CD4-positive, alpha-beta memory T cell (primary cell): Measurements from ENCODE around the gene SEC14L3. TPM values are rescaled to one million over a fixed set of nuclear protein-coding genes. Genes with fewer than 3 reads are reported as not detected.

ENCODE experiments used
- CTCF ChIA-PET: fragments of 350-600 bp; sonication (Branson Sonifier 250); formaldehyde crosslinking; loops from one replicate; lab custom pipeline; 2021; ENCODE audit warnings: inconsistent platforms; ENCODE audit not compliant: partially characterized antibody; lab: Charles Lee
- POLR2A ChIA-PET: fragments of 350-600 bp; sonication (Branson Sonifier 250); formaldehyde crosslinking; loops from one replicate; lab custom pipeline; 2021; ENCODE audit not compliant: partially characterized antibody; lab: Charles Lee
- DNase-seq, 5 donors: peaks; one replicate each; pipeline versions ENCODE4 v3.0.0 to v3.0.0-alpha.2; 2020 to 2022; ENCODE audit warnings: mixed read lengths in 1 of 5
- H3K27ac ChIP-seq: one replicate; pipeline ENCODE4 v1.7.0; 2013; ENCODE audit warnings: low read depth, low read length
- H3K27me3 ChIP-seq: 2 replicates; pipeline ENCODE4 v1.7.0; 2013; ENCODE audit warnings: mild to moderate bottlenecking, low read length, moderate library complexity; ENCODE audit not compliant: insufficient read depth
- H3K36me3 ChIP-seq: 2 replicates; pipeline ENCODE4 v1.7.0; 2013; ENCODE audit warnings: mild to moderate bottlenecking, low read length, moderate library complexity; ENCODE audit not compliant: insufficient read depth
- H3K4me1 ChIP-seq: 2 replicates; pipeline ENCODE4 v1.7.0; 2013; ENCODE audit warnings: mild to moderate bottlenecking, low read length, moderate library complexity; ENCODE audit not compliant: insufficient read depth
- H3K4me3 ChIP-seq, 2 donors: one replicate each; pipeline ENCODE4 v1.7.0; 2013; ENCODE audit warnings: low read length in 2 of 2, mild to moderate bottlenecking in 1 of 2
- H3K9me3 ChIP-seq, 2 donors: one replicate each; pipeline ENCODE4 v1.7.0; 2013; ENCODE audit warnings: low read length in 2 of 2, control low read depth in 1 of 2; ENCODE audit not compliant: control insufficient read depth in 1 of 2
- H3K27ac Mint-ChIP-seq, 7 donors: one replicate each; pipeline ENCODE4 v1.8.0; 2020 to 2021; ENCODE audit warnings: mixed read lengths in 7 of 7, mild to moderate bottlenecking in 6 of 7, inconsistent platforms in 3 of 7, moderate library complexity in 3 of 7
- H3K27me3 Mint-ChIP-seq, 2 donors: one replicate each; pipeline ENCODE4 v1.8.0; 2020 to 2021; ENCODE audit warnings: mixed read lengths in 2 of 2
- H3K36me3 Mint-ChIP-seq, 2 donors: one replicate each; pipeline ENCODE4 v1.8.0; 2020 to 2021; ENCODE audit warnings: mixed read lengths in 2 of 2, inconsistent platforms in 1 of 2, mild to moderate bottlenecking in 1 of 2
- H3K4me1 Mint-ChIP-seq, 4 donors: one replicate each; pipeline ENCODE4 v1.8.0; 2020 to 2021; ENCODE audit warnings: mixed read lengths in 4 of 4, mild to moderate bottlenecking in 1 of 4
- H3K4me3 Mint-ChIP-seq, 8 donors: one replicate each; pipeline ENCODE4 v1.8.0; 2020 to 2021; ENCODE audit warnings: mixed read lengths in 8 of 8, mild to moderate bottlenecking in 7 of 8, moderate library complexity in 6 of 8, inconsistent platforms in 3 of 8
- H3K9me3 Mint-ChIP-seq, 8 donors: one replicate each; pipeline ENCODE4 v1.8.0; 2020 to 2021; ENCODE audit warnings: mixed read lengths in 8 of 8, mild to moderate bottlenecking in 5 of 8, inconsistent platforms in 3 of 8, moderate library complexity in 1 of 8
- intact Hi-C: fragments of 100-400 bp; cut with micrococcal nuclease; formaldehyde crosslinking; loops from one replicate; pipeline ENCODE4 v1.15.1; 2023
- polyA plus RNA-seq, 2 donors: library from polyadenylated mRNA; unstranded; fragments of 300-500 nt; fragmentation: Illumina TruSeq; gene quantifications; one replicate each; pipeline ENCODE4 v1.2.3, GENCODE V29; 2021
- total RNA-seq, 2 experiments: library from RNA; stranded (reverse); gene quantifications; one replicate each; pipeline ENCODE4 v1.2.3, GENCODE V29; 2021

Gene SEC14L3
- total and polyA plus RNA-seq, 4 experiments from 2014 or later: not detected

- no peak overlapping the region for H3K4me3 ChIP-seq
- no peaks in the 10 kb centered on the region for H3K27me3 ChIP-seq
- no peak overlapping the region for H3K27ac ChIP-seq
- Mint-ChIP-seq H3K27ac (peak overlapping the region in 1 of 7 donors; percentile 100), H3K4me1 (peaks cover 11 to 28% (median 18%) of the 10 kb centered on the region in 4 donors), H3K9me3 (peaks cover 0 to 13% (median 9%) of the 10 kb centered on the region in 8 donors), H3K27me3 (peaks cover 0 to 1% of the 10 kb centered on the region in 2 donors), H3K36me3 (peaks cover 15 to 19% of the 10 kb centered on the region in 2 donors), H3K4me3 (no peak overlapping the region)
- ChIA-PET POLR2A (interaction anchor here (9.7 kb wide), 1 partner anchor 8 kb away, joined by 126 read pairs; the partner anchor contains the start of gene MTFP1), CTCF (interaction anchor here (0.6 to 7.0 kb wide), 4 partner anchors 8 to 145 kb away, joined by 3 to 74 read pairs (median 3); partner anchors contain the start of gene MTFP1)
- H3K4me1 ChIP-seq: peaks cover 19% of the 10 kb centered on the region
- intact Hi-C loops: no loop called here
- H3K9me3 ChIP-seq: no peaks in the 10 kb centered on the region
- H3K36me3 ChIP-seq: no peaks in the 10 kb centered on the region
- DNase-seq: no peak
Observed at GRCh38 chr22:30432520-30432919, 39.3 kb downstream of the SEC14L3 start.

- peaks cover 0 to 1% of the 10 kb centered on the region in 2 donors for H3K27me3 Mint-ChIP-seq
- Histone ChIP-seq H3K4me3 (no peak overlapping the region), H3K27me3 (no peaks in the 10 kb centered on the region), H3K36me3 (no peaks in the 10 kb centered on the region), H3K9me3 (no peaks in the 10 kb centered on the region), H3K4me1 (peaks cover 24% of the 10 kb centered on the region), H3K27ac (no peak overlapping the region)
- peaks cover 0 to 12% (median 9%) of the 10 kb centered on the region in 8 donors for H3K9me3 Mint-ChIP-seq
- H3K4me1 Mint-ChIP-seq: peaks cover 15 to 32% (median 21%) of the 10 kb centered on the region in 4 donors
- intact Hi-C loops: no loop called here
- CTCF ChIA-PET: interaction anchor here (0.9 to 7.0 kb wide), 3 partner anchors 7 to 145 kb away, joined by 3 to 74 read pairs (median 3); partner anchors contain the start of gene MTFP1
- H3K27ac Mint-ChIP-seq: peak overlapping the region in 2 of 7 donors; percentile 59 to 63
- DNase-seq: no peak
- POLR2A ChIA-PET: interaction anchor here (9.7 kb wide), 1 partner anchor 8 kb away, joined by 126 read pairs; the partner anchor contains the start of gene MTFP1
- peaks cover 14 to 17% of the 10 kb centered on the region in 2 donors for H3K36me3 Mint-ChIP-seq
- H3K4me3 Mint-ChIP-seq: no peak overlapping the region
Observed at GRCh38 chr22:30432096-30432495, 39.7 kb downstream of the SEC14L3 start.

DNA sequence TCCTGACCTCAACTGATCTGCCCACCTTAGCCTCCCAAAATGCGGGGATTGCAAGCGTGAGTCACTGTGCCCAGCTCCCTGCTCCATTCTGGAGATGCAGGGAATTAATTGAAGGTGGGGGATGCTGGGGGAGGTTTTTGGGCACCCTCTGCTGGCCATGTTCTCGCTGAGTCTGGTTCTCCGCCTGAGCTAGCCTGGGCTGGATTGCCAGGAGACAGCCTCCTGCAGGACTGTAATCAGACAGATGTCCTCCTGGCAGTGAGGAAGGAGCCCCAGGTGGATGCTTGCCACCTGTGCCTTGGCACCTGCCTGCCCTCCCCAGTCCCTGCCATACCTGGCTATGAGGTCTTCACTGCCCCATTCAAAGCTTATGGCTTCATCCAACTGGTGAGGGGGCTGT is 40.9 kb downstream of the SEC14L3 start:
- peak overlapping the region in 4 of 7 donors; percentile 32 to 77 (median 64) for H3K27ac Mint-ChIP-seq
- Histone ChIP-seq H3K9me3 (no peaks in the 10 kb centered on the region), H3K4me1 (peaks cover 29% of the 10 kb centered on the region), H3K27ac (no peak overlapping the region), H3K36me3 (no peaks in the 10 kb centered on the region), H3K27me3 (no peaks in the 10 kb centered on the region), H3K4me3 (no peak overlapping the region)
- intact Hi-C loops: no loop called here
- H3K4me1 Mint-ChIP-seq: peaks cover 19 to 41% (median 28%) of the 10 kb centered on the region in 4 donors
- no peaks in the 10 kb centered on the region for H3K27me3 Mint-ChIP-seq
- no peak for DNase-seq
- H3K36me3 Mint-ChIP-seq: peaks cover 11 to 25% of the 10 kb centered on the region in 2 donors
- ChIA-PET POLR2A (interaction anchor here (9.7 kb wide), 1 partner anchor 7 kb away, joined by 126 read pairs; the partner anchor contains the start of gene MTFP1), CTCF (interaction anchor here (0.8 to 1.0 kb wide), 2 partner anchors 14 to 40 kb away, joined by 3 to 4 read pairs; no protein-coding TSS in a partner anchor)
- no peak overlapping the region for H3K4me3 Mint-ChIP-seq
- H3K9me3 Mint-ChIP-seq: peaks cover 0 to 8% (median 6%) of the 10 kb centered on the region in 8 donors

DNA sequence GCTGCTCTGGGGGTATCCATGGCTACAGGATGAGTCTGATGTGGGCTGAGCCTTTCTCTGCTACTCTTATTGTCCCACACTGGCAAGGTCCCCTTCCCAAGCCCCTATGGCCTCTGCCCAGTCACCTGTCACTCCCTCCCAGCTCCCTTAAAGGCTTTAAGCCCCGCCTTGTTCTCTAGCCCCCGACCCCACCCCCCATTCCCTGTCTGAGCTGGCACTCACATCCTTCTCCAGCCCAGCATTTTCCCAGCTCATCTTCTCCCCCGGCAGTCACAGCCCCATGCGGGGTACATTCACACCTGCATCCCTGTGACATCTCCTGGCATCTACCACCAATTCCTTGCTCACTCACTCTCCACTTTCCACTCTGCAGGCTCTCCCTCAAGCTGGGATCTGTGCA is 41.9 kb downstream of the SEC14L3 start:
- Mint-ChIP-seq H3K4me3 (peak overlapping the region in 1 of 8 donors; percentile 38), H3K36me3 (peaks cover 4 to 20% of the 10 kb centered on the region in 2 donors), H3K9me3 (no peaks in the 10 kb centered on the region), H3K4me1 (peaks cover 15 to 41% (median 26%) of the 10 kb centered on the region in 4 donors), H3K27me3 (no peaks in the 10 kb centered on the region), H3K27ac (peak overlapping the region in 4 of 7 donors; percentile 5 to 94 (median 89))
- intact Hi-C loops: loop anchor here (10.0 kb wide), 1 partner anchor 665 kb away; the partner anchor contains the start of genes UQCR10 and ZMAT5
- no peak overlapping the region for H3K27ac ChIP-seq
- no peak for DNase-seq
- ChIA-PET POLR2A (no interaction called here), CTCF (no interaction called here)
- H3K4me1 ChIP-seq: peaks cover 30% of the 10 kb centered on the region
- H3K27me3 ChIP-seq: no peaks in the 10 kb centered on the region
- no peaks in the 10 kb centered on the region for H3K36me3 ChIP-seq
- H3K4me3 ChIP-seq: no peak overlapping the region
- no peaks in the 10 kb centered on the region for H3K9me3 ChIP-seq

DNA sequence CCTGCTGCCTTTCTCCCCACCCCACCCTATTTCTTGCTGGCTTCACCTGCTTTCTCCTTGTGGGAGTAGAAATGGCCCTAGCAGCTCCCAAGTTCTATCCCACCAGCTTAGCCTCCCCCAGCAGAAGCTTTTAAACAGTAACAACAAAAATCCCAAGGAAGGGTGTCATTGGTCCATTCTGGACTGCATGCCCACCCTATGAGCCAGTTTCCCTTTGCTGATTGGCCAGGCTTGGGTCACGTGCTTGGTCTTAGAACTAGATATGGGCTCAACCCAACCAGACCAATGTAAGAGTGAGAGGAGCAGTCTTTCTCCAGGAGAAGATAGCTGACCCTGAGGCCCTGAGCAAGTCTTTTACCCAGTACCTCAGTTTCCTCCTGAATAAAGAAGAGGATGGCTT is 43.9 kb downstream of the SEC14L3 start:
- Mint-ChIP-seq H3K27me3 (no peaks in the 10 kb centered on the region), H3K9me3 (no peaks in the 10 kb centered on the region), H3K27ac (peak overlapping the region in 6 of 7 donors; percentile 36 to 99 (median 84)), H3K4me1 (peaks cover 20 to 50% (median 34%) of the 10 kb centered on the region in 4 donors), H3K4me3 (peak overlapping the region in 1 of 8 donors; percentile 30), H3K36me3 (peaks cover 4 to 25% of the 10 kb centered on the region in 2 donors)
- ChIA-PET CTCF (interaction anchor here (1.1 to 7.8 kb wide), 3 partner anchors 8 to 140 kb away, joined by 4 to 194 read pairs (median 74); partner anchors contain the start of genes RNF215 and SEC14L2), POLR2A (interaction anchor here (1.1 to 7.0 kb wide), 3 partner anchors 9 to 31 kb away, joined by 3 to 91 read pairs (median 4); partner anchors contain the start of gene SEC14L2)
- intact Hi-C loops: loop anchor here (10.0 kb wide), 1 partner anchor 663 kb away; the partner anchor contains the start of genes UQCR10 and ZMAT5
- Histone ChIP-seq H3K36me3 (no peaks in the 10 kb centered on the region), H3K4me3 (no peak overlapping the region), H3K27me3 (no peaks in the 10 kb centered on the region), H3K4me1 (peaks cover 37% of the 10 kb centered on the region), H3K27ac (no peak overlapping the region), H3K9me3 (no peaks in the 10 kb centered on the region)
- DNase-seq: no peak

GRCh38 chr22:30426388-30427353 is 45.1 kb downstream of the SEC14L3 start:
- Mint-ChIP-seq H3K9me3 (no peaks in the 10 kb centered on the region), H3K4me1 (peaks cover 31 to 62% (median 46%) of the 10 kb centered on the region in 4 donors), H3K27me3 (no peaks in the 10 kb centered on the region), H3K27ac (peak overlapping the region; percentile 88 to 99 (median 98)), H3K4me3 (peak overlapping the region; percentile 87 to 98 (median 93)), H3K36me3 (peaks cover 9 to 25% of the 10 kb centered on the region in 2 donors)
- Histone ChIP-seq H3K4me3 (peak overlapping the region; percentile 44 to 97), H3K27ac (peak overlapping the region; percentile 87), H3K27me3 (no peaks in the 10 kb centered on the region), H3K9me3 (no peaks in the 10 kb centered on the region), H3K36me3 (no peaks in the 10 kb centered on the region), H3K4me1 (peaks cover 47% of the 10 kb centered on the region)
- peak; percentile 86 to 90 (median 89) for DNase-seq
- POLR2A ChIA-PET: interaction anchor here (1.2 to 7.0 kb wide), 8 partner anchors 9 to 864 kb away, joined by 3 to 126 read pairs (median 13); partner anchors contain the start of genes CASTOR1, CCDC157, SEC14L2 and SF3A1
- CTCF ChIA-PET: interaction anchor here (0.6 to 7.8 kb wide), 14 partner anchors 9 to 1529 kb away, joined by 3 to 194 read pairs (median 4); partner anchors contain the start of genes CASTOR1, RNF215 and SEC14L2
- intact Hi-C loops: loop anchor here (1.0 to 10.0 kb wide), 3 partner anchors 9 to 662 kb away; partner anchors contain the start of genes UQCR10 and ZMAT5
